Liver (tissue), 9 donors: Measurements from ENCODE around the gene RNU6-9. TPM values are rescaled to one million over a fixed set of nuclear protein-coding genes. Genes with fewer than 3 reads are reported as not detected.

ENCODE experiments used
- DNase-seq: peaks from one replicate; pipeline ENCODE4 v3.0.0-alpha.2; 2017; ENCODE audit warnings: low spot score
- H3K27ac ChIP-seq, 2 donors: one replicate each; pipeline ENCODE4 v1.7.0; 2013; ENCODE audit warnings: inconsistent platforms in 2 of 2, low read length in 2 of 2, control low read depth in 1 of 2, low read depth in 1 of 2, mild to moderate bottlenecking in 1 of 2
- H3K27me3 ChIP-seq, 4 donors: one replicate each; pipeline versions ENCODE4 v1.6.1 to v1.7.0; 2013; ENCODE audit warnings: low read length in 3 of 4, inconsistent platforms in 1 of 4, mild to moderate bottlenecking in 1 of 4, moderate library complexity in 1 of 4; ENCODE audit not compliant: control insufficient read depth in 4 of 4, insufficient read depth in 4 of 4
- H3K36me3 ChIP-seq, 4 donors: one replicate each; pipeline versions ENCODE4 v1.6.1 to v1.7.0; 2013; ENCODE audit warnings: low read length in 3 of 4, mild to moderate bottlenecking in 3 of 4, low read depth in 1 of 4, moderate library complexity in 1 of 4; ENCODE audit not compliant: control insufficient read depth in 4 of 4, insufficient read depth in 3 of 4
- H3K4me1 ChIP-seq, 4 donors: one replicate each; pipeline versions ENCODE4 v1.6.1 to v1.7.0; 2013; ENCODE audit warnings: low read length in 3 of 4, mild to moderate bottlenecking in 3 of 4, moderate library complexity in 1 of 4; ENCODE audit not compliant: control insufficient read depth in 4 of 4, insufficient read depth in 4 of 4
- H3K4me3 ChIP-seq, 3 donors: one replicate each; pipeline versions ENCODE4 v1.6.1 to v1.7.0; 2013; ENCODE audit warnings: low read length in 3 of 3, control low read depth in 1 of 3, low read depth in 1 of 3, mild to moderate bottlenecking in 1 of 3
- H3K9ac ChIP-seq, 2 donors: one replicate each; pipeline ENCODE4 v1.7.0; 2013; ENCODE audit warnings: low read length in 2 of 2, mild to moderate bottlenecking in 2 of 2, moderate library complexity in 2 of 2, control low read depth in 1 of 2, low read depth in 1 of 2
- H3K9me3 ChIP-seq, 4 donors: one replicate each; pipeline versions ENCODE4 v1.6.1 to v1.7.0; 2013; ENCODE audit warnings: low read length in 3 of 4; ENCODE audit not compliant: control insufficient read depth in 4 of 4
- ATF3 ChIP-seq: IDR thresholded peaks from 2 replicates; pipeline ENCODE4 v1.6.1; 2016; ENCODE audit warnings: antibody characterized with exemption
- CTCF ChIP-seq: fragments of 150-350 bp; IDR thresholded peaks from 2 replicates; pipeline ENCODE4 v1.5.1; 2017; ENCODE audit warnings: improper control_type of control experiment, low read depth, low read length; ENCODE audit not compliant: missing input control
- EGR1 ChIP-seq, 2 donors: IDR thresholded peaks; 2 replicates each; pipeline ENCODE4 v1.6.1; 2016 to 2018; ENCODE audit warnings: antibody characterized with exemption in 2 of 2, low read depth in 2 of 2
- FOXA2 ChIP-seq: IDR thresholded peaks from 2 replicates; pipeline ENCODE4 v1.6.1; 2016; ENCODE audit warnings: antibody characterized with exemption
- GABPA ChIP-seq, 2 donors: IDR thresholded peaks in 1 of 2; conservative IDR thresholded peaks in 1 of 2; 2 replicates each; pipeline ENCODE4 v1.6.1; 2016; ENCODE audit warnings: antibody characterized with exemption in 2 of 2, mild to moderate bottlenecking in 1 of 2, moderate library complexity in 1 of 2
- HNF4A ChIP-seq, 2 donors: conservative IDR thresholded peaks; 2 replicates each; pipeline ENCODE4 v1.6.1; 2016; ENCODE audit warnings: antibody characterized with exemption in 2 of 2, mild to moderate bottlenecking in 2 of 2
- HNF4G ChIP-seq: IDR thresholded peaks from 2 replicates; pipeline ENCODE4 v1.6.1; 2016; ENCODE audit warnings: antibody characterized with exemption
- JUND ChIP-seq, 2 donors: IDR thresholded peaks; 2 replicates each; pipeline ENCODE4 v1.6.1; 2016; ENCODE audit warnings: antibody characterized with exemption in 2 of 2
- MAX ChIP-seq: IDR thresholded peaks from 2 replicates; pipeline ENCODE4 v1.6.1; 2016; ENCODE audit warnings: antibody characterized with exemption
- NR2F2 ChIP-seq: IDR thresholded peaks from 2 replicates; pipeline ENCODE4 v1.6.1; 2016; ENCODE audit warnings: antibody characterized with exemption
- RAD21 ChIP-seq, 2 donors: IDR thresholded peaks; 2 replicates each; pipeline ENCODE4 v1.6.1; 2016; ENCODE audit warnings: antibody characterized with exemption in 2 of 2, mild to moderate bottlenecking in 2 of 2
- REST ChIP-seq: IDR thresholded peaks from 2 replicates; pipeline ENCODE4 v1.6.1; 2016; ENCODE audit warnings: antibody characterized with exemption, mild to moderate bottlenecking
- RXRA ChIP-seq, 2 donors: IDR thresholded peaks; 2 replicates each; pipeline ENCODE4 v1.6.1; 2017 to 2018; ENCODE audit warnings: antibody characterized with exemption in 2 of 2, mild to moderate bottlenecking in 1 of 2
- SP1 ChIP-seq: IDR thresholded peaks from 2 replicates; pipeline ENCODE4 v1.6.1; 2018; ENCODE audit warnings: antibody characterized with exemption, mild to moderate bottlenecking
- TAF1 ChIP-seq: conservative IDR thresholded peaks from 2 replicates; pipeline ENCODE4 v1.6.1; 2016; ENCODE audit warnings: antibody characterized with exemption, mild to moderate bottlenecking
- YY1 ChIP-seq: IDR thresholded peaks from 2 replicates; pipeline ENCODE4 v1.6.1; 2016; ENCODE audit warnings: antibody characterized with exemption, mild to moderate bottlenecking
- ZBTB33 ChIP-seq: IDR thresholded peaks from 2 replicates; pipeline ENCODE4 v1.6.1; 2016; ENCODE audit warnings: antibody characterized with exemption
- WGBS: extraction: QIAGEN DNeasy Blood & Tissue Kit; methylation state at CpG from one replicate; pipeline ENCODE4 v1.1.7; 2013; 5-methylcytosine and 5-hydroxymethylcytosine counted together
- polyA plus RNA-seq, 2 donors: library from polyadenylated mRNA; stranded (reverse) in 1 of 2; unstranded in 1 of 2; fragments of 200-250 nt in 1 of 2; fragments of >200 nt in 1 of 2; fragmentation: Nextera tagmentation in 1 of 2; extraction: Ambion mirVana in 1 of 2; gene quantifications; one replicate each; pipeline versions ENCODE4 v1.2.1 to v1.2.3, GENCODE V29; 2013 to 2015
- total RNA-seq, 2 donors: library from RNA; depleted of rRNA; stranded (reverse); fragments of >200 nt; gene quantifications; one replicate each; pipeline ENCODE4 v1.2.3, GENCODE V29; 2014
- donor health status: healthy.
- donor health status: healthy.
- donor health status: healthy.
- donor health status: healthy.
- donor health status: healthy.

Gene RNU6-9
- total and polyA plus RNA-seq, 4 donors = not detected

- no peak overlapping the region for H3K4me3 ChIP-seq
- TF ChIP-seq HNF4G (no peak), YY1 (no peak), MAX (no peak), FOXA2 (no peak), GABPA (IDR thresholded peaks at IDR 0.05 in 1 of 2, conservative IDR thresholded peaks at IDR 0.05 in 1 of 2) (no peak), ZBTB33 (no peak), SP1 (no peak), HNF4A (conservative IDR thresholded peaks at IDR 0.05) (no peak), RXRA (IDR thresholded peaks at IDR 0.05) (no peak), JUND (IDR thresholded peaks at IDR 0.05) (no peak), NR2F2 (no peak), REST (no peak), EGR1 (IDR thresholded peaks at IDR 0.05; ENCODE audit: low read depth in 2 of 2) (no peak), RAD21 (IDR thresholded peaks at IDR 0.05) (no peak), ATF3 (no peak), CTCF (no peak), TAF1 (no peak)
- no peak for DNase-seq
Observed at GRCh38 chr19:933553-933882, 40.2 kb downstream of the RNU6-9 start.

More at GRCh38 chr19:933553-933882, 40.2 kb downstream of the RNU6-9 start:
- Histone ChIP-seq H3K27me3 (no peaks in the 10 kb centered on the region), H3K36me3 (no peaks in the 10 kb centered on the region), H3K9ac (no peak overlapping the region), H3K27ac (no peak overlapping the region), H3K9me3 (no peaks in the 10 kb centered on the region), H3K4me1 (peaks cover 18 to 43% (median 26%) of the 10 kb centered on the region in 4 donors)
- WGBS = 81% methylated on average over 14 of the region's 14 CpGs
